HG03280 (cell line): ENCODE results near the gene POMT1.
"Not testable (repeated sequence)": the region's sequence is repeated elsewhere in the genome, so short reads cannot be mapped to it uniquely, and the experiment has no call there.

Experiments used
- ATAC-seq: cut with Tn5 transposase; IDR thresholded peaks from one replicate; pipeline ENCODE4 v1.9.1; 2021; ENCODE audit warnings: mild to moderate bottlenecking, moderate library complexity; ENCODE audit not compliant: unreplicated experiment

Gene POMT1

GRCh38 chr9:131492070-131492469, 10.6 kb upstream of the POMT1 start:
- ATAC-seq, result no peak

DNA sequence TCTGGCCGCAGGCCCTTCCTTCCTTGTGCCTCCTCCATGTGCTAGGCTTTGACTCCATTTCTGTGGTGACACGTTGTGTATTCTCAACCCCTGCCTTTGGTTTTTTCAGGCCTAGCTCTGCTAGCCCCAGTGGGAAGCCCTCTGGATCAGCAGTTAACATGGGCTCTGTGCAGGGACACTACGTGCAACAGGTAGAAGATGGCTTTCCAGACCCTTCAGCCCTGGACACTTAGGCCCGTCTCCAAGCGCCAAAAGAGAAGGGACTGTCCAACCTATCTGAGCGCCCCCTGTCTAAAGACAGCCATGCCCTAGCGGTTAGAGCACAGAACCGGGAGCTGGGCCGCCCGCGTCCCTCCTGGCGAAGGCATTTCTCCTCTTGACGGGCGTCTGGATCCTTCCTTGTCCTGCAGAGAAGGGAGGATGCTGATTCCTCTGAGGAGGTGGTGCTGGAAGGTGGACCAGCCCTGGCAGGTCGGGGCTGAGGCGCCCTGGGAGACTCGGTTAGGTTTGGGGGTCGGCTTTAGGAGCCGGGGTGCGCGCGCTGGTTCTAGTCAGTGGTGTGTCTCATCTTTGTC, 8.3 kb upstream of the POMT1 start:
- ATAC-seq, result no peak

GRCh38 chr9:131495785-131496184, 6.9 kb upstream of the POMT1 start:
- ATAC-seq, result no peak

DNA sequence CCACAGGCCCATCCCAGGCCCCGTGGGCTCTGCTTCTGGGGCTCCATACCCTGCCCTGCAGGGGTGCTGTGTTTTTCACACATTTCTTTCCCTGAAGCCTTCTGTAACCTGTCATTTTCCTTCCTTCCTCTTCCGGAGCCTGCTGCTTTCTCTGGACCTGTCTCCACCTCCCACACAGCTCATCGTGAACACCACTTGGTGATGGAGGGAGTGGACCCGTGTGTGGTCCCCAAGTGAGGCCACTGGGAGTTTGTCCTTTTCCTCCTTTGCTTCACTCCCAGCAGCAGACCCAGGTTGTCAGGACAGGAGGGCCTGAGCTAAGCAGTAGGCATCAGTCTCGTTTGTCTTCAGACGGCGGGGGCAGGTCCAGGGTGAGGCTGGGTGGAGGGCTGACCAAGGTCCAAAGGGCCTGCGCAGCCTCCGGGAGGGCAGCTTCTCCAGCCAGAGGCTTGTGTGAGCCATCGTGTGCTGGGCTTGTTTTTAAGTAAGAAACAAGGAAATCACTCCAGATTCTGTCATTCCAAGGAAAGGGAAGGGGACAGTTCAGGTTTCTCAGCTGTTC, 5.8 kb upstream of the POMT1 start:
- no peak for ATAC-seq

- ATAC-seq, result no peak
Measured at GRCh38 chr9:131499254-131499767, 3.4 kb upstream of the POMT1 start.

- no peak for ATAC-seq
Measured at GRCh38 chr9:131500377-131500776, 2.3 kb upstream of the POMT1 start.

- no peak for ATAC-seq
Measured at GRCh38 chr9:131500939-131501541, 1.7 kb upstream of the POMT1 start.

DNA sequence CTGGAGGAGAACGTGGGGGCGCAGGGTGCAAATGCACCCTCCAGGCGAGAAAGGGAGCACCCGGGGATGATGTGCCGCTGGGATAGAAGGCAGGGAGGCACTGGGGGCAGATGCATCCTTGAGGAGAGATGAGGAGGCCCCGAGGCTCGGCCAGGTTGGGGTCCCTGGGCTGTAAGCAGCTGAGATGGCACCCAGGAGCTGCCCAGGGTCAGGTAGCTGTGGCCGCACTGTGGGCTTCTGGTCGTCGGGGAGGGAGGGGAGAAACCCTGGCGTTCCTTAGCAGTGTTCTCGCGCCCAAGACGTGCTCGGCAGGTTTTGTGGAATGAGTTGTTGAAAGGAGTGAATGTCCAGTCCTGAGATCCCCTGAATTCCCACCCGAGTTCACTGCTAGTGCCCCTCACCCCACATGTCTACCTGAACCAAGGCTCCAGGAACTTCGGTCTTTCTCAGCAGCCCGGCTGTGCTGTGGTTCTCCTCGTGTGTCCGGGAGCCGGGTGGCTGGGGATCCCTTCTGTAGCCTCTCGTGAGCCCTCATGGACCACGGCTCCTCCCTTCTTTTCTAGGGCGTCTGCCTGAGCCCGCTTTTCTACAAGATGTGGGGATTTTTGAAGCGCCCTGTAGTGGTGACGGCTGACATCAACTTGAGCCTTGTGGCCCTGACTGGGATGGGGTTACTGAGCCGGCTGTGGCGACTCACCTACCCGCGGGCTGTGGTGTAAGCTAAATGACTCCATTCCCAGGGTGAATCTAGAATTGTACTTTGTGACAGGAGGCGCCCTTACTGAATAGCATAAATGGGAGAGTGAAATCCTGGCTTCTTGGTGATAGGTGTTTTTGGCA, 1.1 kb downstream of the POMT1 start:
- no peak for ATAC-seq

- no peak for ATAC-seq
Measured at GRCh38 chr9:131505012-131505411, 2.3 kb downstream of the POMT1 start.

GRCh38 chr9:131511416-131511815, 8.7 kb downstream of the POMT1 start:
- no peak for ATAC-seq

- no peak for ATAC-seq
Measured at GRCh38 chr9:131511880-131512279, 9.2 kb downstream of the POMT1 start.

GRCh38 chr9:131513177-131513576, 10.5 kb downstream of the POMT1 start:
- no peak for ATAC-seq

- not testable (repeated sequence) for ATAC-seq
Measured at GRCh38 chr9:131515559-131516031, 12.9 kb downstream of the POMT1 start.

DNA sequence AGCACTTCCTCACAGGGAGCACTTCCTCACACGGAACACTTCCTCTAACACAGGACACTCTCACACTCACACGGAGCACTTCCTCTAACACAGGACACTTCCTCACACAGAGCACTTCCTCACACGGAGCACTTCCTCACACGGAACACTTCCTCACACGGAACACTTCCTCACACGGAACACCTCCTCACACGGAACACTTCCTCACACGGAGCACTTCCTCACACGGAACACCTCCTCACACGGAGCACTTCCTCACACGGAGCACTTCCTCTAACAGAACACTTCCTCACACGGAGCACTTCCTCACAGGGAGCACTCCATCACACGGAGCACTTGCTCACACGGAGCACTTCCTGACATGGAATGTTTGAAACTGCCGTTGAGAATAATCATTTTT, 13.4 kb downstream of the POMT1 start:
- ATAC-seq, result no peak

- ATAC-seq, result no peak
Measured at GRCh38 chr9:131516930-131517329, 14.2 kb downstream of the POMT1 start.

DNA sequence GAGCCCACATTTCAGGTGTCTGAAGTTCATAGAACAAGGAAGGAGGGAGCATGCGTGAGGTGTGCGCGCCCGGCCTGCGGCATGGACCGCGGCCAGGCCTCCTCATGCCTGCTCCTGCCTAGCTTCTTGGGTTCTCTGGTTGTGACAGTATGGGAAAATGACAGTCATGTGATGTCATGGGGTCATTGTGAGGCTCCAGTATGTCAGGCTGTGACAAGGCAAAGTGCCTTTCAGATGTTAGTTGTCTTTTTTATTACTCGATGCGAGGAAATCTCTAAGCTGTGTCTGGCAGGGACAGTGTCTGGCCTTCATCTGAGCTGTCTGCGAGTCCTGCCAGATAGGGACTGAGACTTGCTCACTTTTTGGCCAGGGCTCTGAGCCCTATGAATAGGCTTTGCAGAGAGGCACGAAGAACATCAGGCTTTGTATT, 15.1 kb downstream of the POMT1 start:
- no peak for ATAC-seq

DNA sequence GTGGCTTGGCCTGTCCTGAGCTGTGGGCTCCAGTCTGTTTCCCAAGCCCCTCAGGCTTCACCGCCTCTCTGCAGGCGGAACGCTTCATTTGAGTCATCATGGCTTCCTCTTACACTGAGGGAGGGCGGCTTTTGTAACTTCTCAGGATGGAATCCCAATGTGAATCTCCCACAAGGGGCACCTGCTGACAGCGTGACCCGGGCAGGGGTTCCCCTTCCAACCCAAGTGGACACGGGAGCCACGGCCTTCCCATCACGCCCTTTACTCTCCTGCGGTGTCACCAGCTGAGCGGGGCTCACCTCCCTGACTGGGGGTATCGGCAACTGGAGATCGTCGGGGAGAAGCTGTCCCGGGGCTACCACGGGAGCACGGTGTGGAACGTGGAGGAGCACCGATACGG, 15.8 kb downstream of the POMT1 start:
- ATAC-seq, result no peak

GRCh38 chr9:131520503-131520902, 17.8 kb downstream of the POMT1 start:
- ATAC-seq, result no peak

DNA sequence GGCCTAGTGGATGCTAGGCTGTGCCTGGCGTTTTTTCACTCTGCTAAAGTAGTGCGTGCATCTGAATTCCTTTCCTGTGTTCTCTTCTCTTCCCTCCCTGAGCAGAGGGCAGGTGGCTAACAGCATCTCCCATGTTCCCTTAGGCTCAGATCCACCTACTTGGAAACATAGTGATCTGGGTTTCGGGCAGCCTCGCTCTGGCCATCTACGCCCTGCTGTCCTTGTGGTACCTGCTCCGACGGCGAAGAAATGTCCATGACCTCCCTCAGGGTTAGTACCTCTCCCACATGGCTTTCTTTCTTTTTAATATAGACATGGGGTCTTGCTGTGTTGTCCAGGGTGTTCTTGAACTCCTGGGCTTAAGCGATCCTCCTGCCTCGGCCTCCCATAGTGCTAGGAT, 18.5 kb downstream of the POMT1 start:
- no peak for ATAC-seq

DNA sequence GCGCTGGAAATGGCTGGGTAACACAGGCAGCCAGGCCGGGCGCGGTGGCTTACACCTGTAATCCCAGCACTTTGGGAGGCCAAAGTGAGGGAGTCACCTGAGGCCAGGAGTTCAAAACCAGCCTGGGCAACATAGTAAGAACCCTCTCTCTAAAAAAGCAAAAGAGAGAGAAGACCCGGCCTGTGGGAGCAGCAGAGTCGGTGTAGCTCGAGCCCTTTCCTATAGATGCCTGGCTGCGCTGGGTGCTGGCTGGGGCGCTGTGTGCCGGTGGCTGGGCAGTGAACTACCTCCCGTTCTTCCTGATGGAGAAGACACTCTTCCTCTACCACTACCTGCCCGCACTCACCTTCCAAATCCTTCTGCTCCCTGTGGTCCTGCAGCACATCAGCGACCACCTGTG, 19.1 kb downstream of the POMT1 start:
- ATAC-seq, result no peak

DNA sequence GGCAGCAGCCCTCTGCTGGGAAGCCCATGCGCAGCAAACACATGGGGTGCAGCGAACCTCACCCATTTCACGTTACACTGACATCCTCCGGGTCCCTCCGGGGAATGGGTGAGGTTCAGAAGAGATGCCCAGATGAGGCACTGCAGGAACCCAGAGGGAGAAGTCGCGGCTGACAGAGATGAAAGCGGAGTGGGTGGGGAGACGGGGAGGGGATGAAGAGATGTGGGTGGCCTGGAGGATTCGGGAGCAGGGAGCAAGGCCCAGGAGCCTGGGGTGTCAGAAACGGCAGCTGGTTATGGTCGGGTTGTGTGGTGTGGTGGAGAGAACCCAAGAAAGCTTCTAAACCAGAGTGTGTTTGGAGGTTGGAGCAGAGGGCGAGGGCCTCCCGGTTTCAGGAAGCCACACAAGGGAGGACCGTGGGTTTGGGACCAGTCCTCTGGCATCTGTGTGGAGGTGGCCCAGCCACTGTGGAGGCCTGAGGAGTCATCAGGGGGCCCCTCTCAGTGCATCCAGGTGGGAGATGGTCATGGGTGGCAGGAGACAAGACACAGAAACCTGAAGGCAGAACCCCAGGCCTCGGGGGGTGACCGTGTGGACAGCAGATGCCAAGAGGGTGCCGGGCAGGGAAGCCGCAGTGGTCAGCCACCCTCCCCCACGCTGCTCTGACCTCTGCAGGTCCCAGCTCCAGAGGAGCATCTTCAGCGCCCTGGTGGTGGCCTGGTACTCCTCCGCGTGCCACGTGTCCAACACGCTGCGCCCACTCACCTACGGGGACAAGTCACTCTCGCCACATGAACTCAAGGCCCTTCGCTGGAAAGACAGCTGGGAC, 19.8 kb downstream of the POMT1 start:
- ATAC-seq, result no peak
